LNCaP clone FGC (cell line): ENCODE data around the gene HID1.
"Not testable (repeated sequence)": the region's sequence is repeated elsewhere in the genome, so short reads cannot be mapped to it uniquely, and the experiment has no call there.

Source experiments
- DNase-seq: peaks from one replicate; pipeline ENCODE4 v3.0.0-alpha.2; 2011; ENCODE audit warnings: low read depth
- H3K4me3 ChIP-seq: 2 replicates; pipeline ENCODE4 v1.5.1; 2011; ENCODE audit warnings: mild to moderate bottlenecking, low read depth, low read length, control low read depth
- CTCF ChIP-seq: IDR thresholded peaks from 2 replicates; pipeline ENCODE4 v1.5.1; 2012; ENCODE audit warnings: mild to moderate bottlenecking; ENCODE audit not compliant: control insufficient read depth, insufficient read depth; ENCODE audit errors: extremely low read depth

Gene HID1

GRCh38 chr17:74987418-74987908 is 14.9 kb upstream of the HID1 start, which contains the start of gene CDR2L:
Gene CDR2L (plus strand): TSS chr17:74987632. CDS start chr17:74988044, 412 bp downstream.
- peak; percentile 74 for DNase-seq
- peak; percentile 22; the same call in 1 of the 2 replicates for TF ChIP-seq CTCF
- H3K4me3 ChIP-seq, result peak within 1 kb of the TSS; percentile 80

GRCh38 chr17:74986206-74986576 is 13.6 kb upstream of the HID1 start:
- no peak for TF ChIP-seq CTCF
- DNase-seq, result no peak
- H3K4me3 ChIP-seq, result no peak overlapping the region

- peak overlapping the region; percentile 59 for H3K4me3 ChIP-seq
- not testable (repeated sequence) for DNase-seq
These were observed 10.2 kb upstream of the HID1 start for GRCh38 chr17:74982663-74983313.

- peak; percentile 36 for DNase-seq
- 0 out of 2 replicates have a peak, but pooled peaks have one; percentile 16 for TF ChIP-seq CTCF
- peak overlapping the region; percentile 59 for H3K4me3 ChIP-seq
These were observed 9.6 kb upstream of the HID1 start for GRCh38 chr17:74981979-74982662.

- no peak for TF ChIP-seq CTCF
- peak overlapping the region; percentile 59 for H3K4me3 ChIP-seq
- DNase-seq, result no peak
These were observed 8.9 kb upstream of the HID1 start for GRCh38 chr17:74981318-74981978.

- TF ChIP-seq CTCF, result no peak
- no peak for DNase-seq
- no peak overlapping the region for H3K4me3 ChIP-seq
These were observed 7.0 kb upstream of the HID1 start for GRCh38 chr17:74979408-74980146.
